ENCODE measurements around the gene ARAF. TPM values are rescaled to one million over a fixed set of nuclear protein-coding genes. Genes with fewer than 3 reads are reported as not detected.
A peak's percentile ranks its signal among the peaks of the same experiment; 100 is the strongest.

Gene ARAF
- total and polyA plus RNA-seq, 2 experiments from 2014 or later, result 32.0 to 78.0 TPM

- no peak for TF ChIP-seq EZH2 (IDR thresholded peaks at IDR 0.05; ENCODE audit: insufficient read depth, poor library complexity, severe bottlenecking)
- no peak for TF ChIP-seq EZH2phosphoT487 (IDR thresholded peaks at IDR 0.05; ENCODE audit: insufficient read depth, low read depth)
These were observed 23.7 kb downstream of the ARAF start for GRCh38 chrX:47584714-47585113.

GRCh38 chrX:47585273-47585672 is 24.3 kb downstream of the ARAF start:
- H3K9me3 ChIP-seq (ENCODE audit: low read depth), result no peaks in the 10 kb centered on the region
- 95 to 100% methylated on average over 5 to 15 of the region's 16 CpGs for WGBS, 2 experiments (ENCODE audit: low coverage in 1 of 2, low lambda C conversion rate in 2 of 2, missing lambda C conversion rate in 2 of 2)

More at GRCh38 chrX:47584714-47585113, 23.7 kb downstream of the ARAF start:
- Histone ChIP-seq H3K9me3 (ENCODE audit: low read depth) (no peaks in the 10 kb centered on the region), H3K4me1 (ENCODE audit: insufficient read depth) (0 out of 2 replicates have a peak, but pooled peaks cover 4% of the 10 kb centered on the region), H3K4me3 (peak overlapping the region; percentile 87), H3K36me3 (ENCODE audit: low read depth) (no peaks in the 10 kb centered on the region; the same call in 1 of the 2 replicates), H3K9ac (peak overlapping the region; percentile 94), H2AFZ (no peak overlapping the region), H4K20me1 (ENCODE audit: insufficient read depth) (no peaks in the 10 kb centered on the region), H3K9me2 (ENCODE audit: insufficient read depth) (no peaks in the 10 kb centered on the region), H3F3A (ENCODE audit: insufficient read depth) (peaks cover 21% of the 10 kb centered on the region; the same call in 1 of the 2 replicates), H3K4me2 (ENCODE audit: unreplicated experiment) (peak overlapping the region; percentile 76), H3K27ac (peak overlapping the region; percentile 80), H3K27me3 (replicated peaks; ENCODE audit: insufficient read depth) (no peaks in the 10 kb centered on the region), H3K79me2 (ENCODE audit: insufficient read depth) (peaks cover 24% of the 10 kb centered on the region)
- WGBS, 2 experiments (ENCODE audit: low coverage in 1 of 2, low lambda C conversion rate in 2 of 2, missing lambda C conversion rate in 2 of 2), result 54 to 65% methylated on average over 6 of the region's 6 CpGs
- no peak for DNase-seq
- in situ Hi-C loops (cut with MboI), result no loop called here

GRCh38 chrX:47586043-47586787 is 25.2 kb downstream of the ARAF start:
- Histone ChIP-seq H3F3A (ENCODE audit: insufficient read depth) (peaks cover 21% of the 10 kb centered on the region; the same call in 1 of the 2 replicates), H3K27ac (no peak overlapping the region), H2AFZ (no peak overlapping the region), H3K4me2 (ENCODE audit: unreplicated experiment) (no peak overlapping the region), H3K27me3 (replicated peaks; ENCODE audit: insufficient read depth) (no peaks in the 10 kb centered on the region), H3K9me2 (ENCODE audit: insufficient read depth) (no peaks in the 10 kb centered on the region), H3K9ac (no peak overlapping the region), H3K4me3 (0 out of 2 replicates have a peak overlapping the region, but pooled peaks have one; percentile 87), H3K9me3 (ENCODE audit: low read depth) (no peaks in the 10 kb centered on the region), H3K36me3 (ENCODE audit: low read depth) (no peaks in the 10 kb centered on the region; the same call in 1 of the 2 replicates), H3K4me1 (ENCODE audit: insufficient read depth) (0 out of 2 replicates have a peak, but pooled peaks cover 4% of the 10 kb centered on the region), H4K20me1 (ENCODE audit: insufficient read depth) (no peaks in the 10 kb centered on the region), H3K79me2 (ENCODE audit: insufficient read depth) (peaks cover 24% of the 10 kb centered on the region)
- no peak for TF ChIP-seq EZH2 (IDR thresholded peaks at IDR 0.05; ENCODE audit: insufficient read depth, poor library complexity, severe bottlenecking)
- TF ChIP-seq EZH2phosphoT487 (IDR thresholded peaks at IDR 0.05; ENCODE audit: insufficient read depth, low read depth), result no peak
- in situ Hi-C loops (cut with MboI), result no loop called here
- no peak for DNase-seq
- 77 to 90% methylated on average over 9 to 10 of the region's 11 CpGs for WGBS, 2 experiments (ENCODE audit: low coverage in 1 of 2, low lambda C conversion rate in 2 of 2, missing lambda C conversion rate in 2 of 2)

More at GRCh38 chrX:47585273-47585672, 24.3 kb downstream of the ARAF start:
- Histone ChIP-seq H3K36me3 (ENCODE audit: low read depth) (no peaks in the 10 kb centered on the region; the same call in 1 of the 2 replicates), H3K4me3 (peak overlapping the region; percentile 87), H3F3A (ENCODE audit: insufficient read depth) (peaks cover 21% of the 10 kb centered on the region; the same call in 1 of the 2 replicates), H3K4me2 (ENCODE audit: unreplicated experiment) (no peak overlapping the region), H2AFZ (no peak overlapping the region), H3K9ac (no peak overlapping the region), H3K9me2 (ENCODE audit: insufficient read depth) (no peaks in the 10 kb centered on the region), H3K27ac (peak overlapping the region; percentile 80), H3K27me3 (replicated peaks; ENCODE audit: insufficient read depth) (no peaks in the 10 kb centered on the region), H4K20me1 (ENCODE audit: insufficient read depth) (no peaks in the 10 kb centered on the region), H3K79me2 (ENCODE audit: insufficient read depth) (peaks cover 24% of the 10 kb centered on the region), H3K4me1 (ENCODE audit: insufficient read depth) (0 out of 2 replicates have a peak, but pooled peaks cover 4% of the 10 kb centered on the region)
- in situ Hi-C loops (cut with MboI), result no loop called here
- TF ChIP-seq EZH2phosphoT487 (IDR thresholded peaks at IDR 0.05; ENCODE audit: insufficient read depth, low read depth) (no peak), EZH2 (IDR thresholded peaks at IDR 0.05; ENCODE audit: insufficient read depth, poor library complexity, severe bottlenecking) (no peak)
- DNase-seq, result no peak

DNA sequence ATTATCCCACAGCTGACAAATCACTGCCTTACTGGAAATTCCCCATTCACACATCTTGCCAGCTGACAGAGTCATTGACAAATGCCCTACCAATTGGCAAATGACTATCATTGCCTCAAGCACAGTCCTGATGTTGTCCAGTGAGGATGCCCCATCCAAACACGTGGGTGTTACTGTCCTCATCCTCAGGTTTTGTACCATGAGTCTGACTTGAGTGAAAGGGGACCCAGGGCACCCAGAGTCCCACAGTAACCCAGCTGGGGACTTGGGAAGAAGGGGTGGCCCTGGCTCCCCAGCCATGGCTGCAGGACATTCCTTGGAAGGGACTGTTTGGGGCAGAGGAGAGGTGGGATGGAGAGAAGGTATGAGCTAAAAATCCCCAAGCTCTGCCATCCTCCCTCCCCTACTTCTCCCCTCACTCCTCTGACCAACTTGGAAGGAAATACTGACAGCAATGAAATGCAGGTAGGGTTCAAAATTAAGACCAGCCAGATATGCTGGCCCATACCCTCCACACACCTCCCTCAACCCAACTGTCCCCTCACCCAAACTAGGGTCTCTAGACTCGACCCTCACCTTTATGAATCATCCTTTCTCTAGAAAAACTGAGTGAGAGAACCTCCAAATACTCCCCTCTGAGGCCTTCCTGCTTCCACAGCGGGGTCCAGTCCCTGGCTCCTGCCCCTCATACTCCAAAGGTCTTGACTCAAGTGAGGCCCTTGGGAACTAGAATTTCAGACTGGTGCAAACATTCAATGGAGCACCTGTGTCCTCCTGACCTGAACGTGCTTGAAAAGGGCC is 26.3 kb downstream of the ARAF start:
- in situ Hi-C loops (cut with MboI), result no loop called here
- no peaks in the 10 kb centered on the region for H4K20me1 ChIP-seq (ENCODE audit: insufficient read depth)
- H2AFZ ChIP-seq, result no peak overlapping the region
- no peak overlapping the region for H3K9ac ChIP-seq
- no peaks in the 10 kb centered on the region; the same call in 1 of the 2 replicates for H3K36me3 ChIP-seq (ENCODE audit: low read depth)
- H3K9me2 ChIP-seq (ENCODE audit: insufficient read depth), result no peaks in the 10 kb centered on the region
- no peaks in the 10 kb centered on the region for H3K9me3 ChIP-seq (ENCODE audit: low read depth)
- TF ChIP-seq EZH2 (IDR thresholded peaks at IDR 0.05; ENCODE audit: insufficient read depth, poor library complexity, severe bottlenecking) (no peak), EZH2phosphoT487 (IDR thresholded peaks at IDR 0.05; ENCODE audit: insufficient read depth, low read depth) (no peak)
- 46 to 51% methylated on average over 4 of the region's 4 CpGs for WGBS, 2 experiments (ENCODE audit: low coverage in 1 of 2, low lambda C conversion rate in 2 of 2, missing lambda C conversion rate in 2 of 2)
- peaks cover 24% of the 10 kb centered on the region for H3K79me2 ChIP-seq (ENCODE audit: insufficient read depth)
- no peak overlapping the region for H3K4me2 ChIP-seq (ENCODE audit: unreplicated experiment)
- no peak overlapping the region for H3K27ac ChIP-seq
- H3K4me3 ChIP-seq, result no peak overlapping the region
- H3F3A ChIP-seq (ENCODE audit: insufficient read depth), result peaks cover 21% of the 10 kb centered on the region; the same call in 1 of the 2 replicates
- H3K4me1 ChIP-seq (ENCODE audit: insufficient read depth), result no peaks in the 10 kb centered on the region
- DNase-seq, result peak; percentile 47
- H3K27me3 ChIP-seq (replicated peaks; ENCODE audit: insufficient read depth), result no peaks in the 10 kb centered on the region

All from GM23248 (cell line).